MCF 10A (cell line): ENCODE results near the gene KSR1. TPM values are rescaled to one million over a fixed set of nuclear protein-coding genes. Genes with fewer than 3 reads are reported as not detected.

Experiments
- BruUV-seq: library from RNA; stranded (reverse); fragments of 400-500 nt; replicated peaks from 2 replicates; lab custom pipeline; 2021; lab: Mats Ljungman, UMichigan
- CTCF ChIA-PET: fragments of 300-600 bp; sonication (Branson Sonifier 250); formaldehyde crosslinking; extraction: SDS; loops from one replicate; lab custom pipeline; 2021; ENCODE audit warnings: antibody characterized with exemption, inconsistent platforms; lab: Yijun Ruan, JAX
- POLR2A ChIA-PET: fragments of 300-600, 350-650 bp; sonication (Branson Sonifier 250); formaldehyde crosslinking; extraction: SDS; loops from one replicate; lab custom pipeline; 2020; ENCODE audit warnings: antibody characterized with exemption, inconsistent platforms; lab: Yijun Ruan, JAX
- DNase-seq: peaks from one replicate; pipeline ENCODE4 v3.0.0-alpha.2; 2018; ENCODE audit not compliant: unreplicated experiment
- H3K27ac Mint-ChIP-seq: one replicate; pipeline ENCODE4 v1.8.0; 2022; ENCODE audit warnings: mild to moderate bottlenecking, low read depth, mixed read lengths; ENCODE audit not compliant: unreplicated experiment
- H3K27me3 Mint-ChIP-seq: one replicate; pipeline ENCODE4 v1.8.0; 2022; ENCODE audit warnings: mixed read lengths; ENCODE audit not compliant: insufficient read depth, unreplicated experiment
- H3K36me3 Mint-ChIP-seq: one replicate; pipeline ENCODE4 v1.8.0; 2022; ENCODE audit warnings: mild to moderate bottlenecking, moderate library complexity, mixed read lengths; ENCODE audit not compliant: insufficient read depth, unreplicated experiment
- H3K4me1 Mint-ChIP-seq: one replicate; pipeline ENCODE4 v1.8.0; 2022; ENCODE audit warnings: mixed read lengths; ENCODE audit not compliant: insufficient read depth, unreplicated experiment
- H3K4me3 Mint-ChIP-seq: one replicate; pipeline ENCODE4 v1.8.0; 2022; ENCODE audit warnings: mild to moderate bottlenecking, moderate library complexity, mixed read lengths; ENCODE audit not compliant: unreplicated experiment
- H3K9me3 Mint-ChIP-seq: one replicate; pipeline ENCODE4 v1.8.0; 2022; ENCODE audit warnings: mixed read lengths; ENCODE audit not compliant: unreplicated experiment
- intact Hi-C: fragments of 100-400 bp; cut with micrococcal nuclease; formaldehyde crosslinking; loops from 2 replicates; pipeline ENCODE4 v1.14.1; 2022
- total RNA-seq: library from RNA; stranded (reverse); gene quantifications from 2 replicates; pipeline ENCODE4 v1.2.3, GENCODE V29; 2022
- TF ChIP-seq, protein P1 (sequence below): fragments of 200-600 bp; IDR thresholded peaks from one replicate; pipeline ENCODE4 v1.8.0; 2022; ENCODE audit warnings: antibody characterized with exemption, mild to moderate bottlenecking; ENCODE audit not compliant: unreplicated experiment

The KSR1 gene
- total RNA-seq, 1 experiment from 2014 or later, result 7.2 TPM

DNA sequence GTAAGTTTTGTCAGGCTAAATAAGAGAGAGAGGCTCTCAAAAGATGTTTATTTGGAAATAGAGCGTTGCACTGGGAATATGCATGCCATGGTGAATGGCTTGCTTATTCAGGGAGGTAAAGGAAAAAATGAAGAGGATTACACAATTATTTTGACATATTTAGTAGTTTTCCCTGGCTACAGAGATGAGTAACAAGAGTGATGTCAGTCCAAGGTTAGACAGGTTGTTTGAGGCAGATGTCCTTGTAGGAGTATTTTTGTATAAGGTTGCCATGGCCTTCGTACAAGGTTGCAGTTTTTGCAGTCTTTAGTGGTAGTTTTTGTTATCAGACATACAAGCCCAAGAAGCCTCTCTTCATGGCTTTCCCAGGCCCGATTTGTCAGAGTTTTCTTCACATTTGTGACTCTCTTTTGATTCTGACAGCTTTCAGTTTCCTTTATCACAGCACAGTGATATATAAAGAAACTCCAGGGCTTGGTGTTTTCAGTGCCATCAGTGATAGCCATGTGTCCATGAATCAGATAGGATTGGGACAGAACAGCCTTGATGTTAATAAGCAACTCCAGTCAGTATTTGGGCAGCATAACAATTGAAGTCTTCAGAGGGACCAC, 156.0 kb downstream of the KSR1 start:
- Mint-ChIP-seq H3K4me3 (no peak overlapping the region), H3K27me3 (no peaks in the 10 kb centered on the region), H3K36me3 (peaks cover 6% of the 10 kb centered on the region), H3K9me3 (no peaks in the 10 kb centered on the region), H3K4me1 (peaks cover 5% of the 10 kb centered on the region), H3K27ac (peak overlapping the region; percentile 37)
- no TSS peak for BruUV-seq
- ChIA-PET POLR2A (no interaction called here), CTCF (interaction anchor here (6.6 to 26.4 kb wide), 3 partner anchors 11 to 144 kb away, joined by 63 to 580 read pairs (median 97); no protein-coding TSS in a partner anchor)
- TF ChIP-seq, protein P1, sequence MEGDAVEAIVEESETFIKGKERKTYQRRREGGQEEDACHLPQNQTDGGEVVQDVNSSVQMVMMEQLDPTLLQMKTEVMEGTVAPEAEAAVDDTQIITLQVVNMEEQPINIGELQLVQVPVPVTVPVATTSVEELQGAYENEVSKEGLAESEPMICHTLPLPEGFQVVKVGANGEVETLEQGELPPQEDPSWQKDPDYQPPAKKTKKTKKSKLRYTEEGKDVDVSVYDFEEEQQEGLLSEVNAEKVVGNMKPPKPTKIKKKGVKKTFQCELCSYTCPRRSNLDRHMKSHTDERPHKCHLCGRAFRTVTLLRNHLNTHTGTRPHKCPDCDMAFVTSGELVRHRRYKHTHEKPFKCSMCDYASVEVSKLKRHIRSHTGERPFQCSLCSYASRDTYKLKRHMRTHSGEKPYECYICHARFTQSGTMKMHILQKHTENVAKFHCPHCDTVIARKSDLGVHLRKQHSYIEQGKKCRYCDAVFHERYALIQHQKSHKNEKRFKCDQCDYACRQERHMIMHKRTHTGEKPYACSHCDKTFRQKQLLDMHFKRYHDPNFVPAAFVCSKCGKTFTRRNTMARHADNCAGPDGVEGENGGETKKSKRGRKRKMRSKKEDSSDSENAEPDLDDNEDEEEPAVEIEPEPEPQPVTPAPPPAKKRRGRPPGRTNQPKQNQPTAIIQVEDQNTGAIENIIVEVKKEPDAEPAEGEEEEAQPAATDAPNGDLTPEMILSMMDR, result no peak
- intact Hi-C loops, result no loop called here
- DNase-seq, result no peak

DNA sequence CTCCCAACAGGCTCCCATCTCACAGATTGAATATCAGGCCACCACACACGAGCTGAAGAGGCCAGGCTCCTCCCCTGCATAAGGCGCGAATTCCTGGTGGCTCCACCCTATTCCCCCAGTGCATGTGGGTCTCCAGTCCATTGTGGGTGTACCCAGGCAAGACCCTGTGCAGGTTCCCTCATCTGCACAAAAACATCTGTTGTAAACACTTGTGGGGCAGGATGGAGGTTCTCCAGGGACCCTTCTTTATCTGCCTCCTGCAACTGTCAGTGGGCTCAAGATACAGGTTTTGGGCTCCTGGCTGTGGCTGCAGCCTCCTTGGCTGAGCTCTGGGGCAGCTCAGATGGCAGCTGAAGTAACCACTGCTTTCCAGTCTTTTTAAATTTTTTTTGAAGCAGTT, 157.2 kb downstream of the KSR1 start:
- ChIA-PET CTCF (interaction anchor here (1.9 to 26.4 kb wide), 3 partner anchors 12 to 143 kb away, joined by 11 to 580 read pairs (median 97); no protein-coding TSS in a partner anchor), POLR2A (interaction anchor here (0.6 kb wide), 1 partner anchor 74 kb away, joined by 3 read pairs; no protein-coding TSS in a partner anchor)
- intact Hi-C loops, result no loop called here
- Mint-ChIP-seq H3K4me3 (no peak overlapping the region), H3K9me3 (no peaks in the 10 kb centered on the region), H3K27me3 (no peaks in the 10 kb centered on the region), H3K36me3 (peaks cover 6% of the 10 kb centered on the region), H3K27ac (no peak overlapping the region), H3K4me1 (peaks cover 5% of the 10 kb centered on the region)
- no TSS peak for BruUV-seq
- DNase-seq, result no peak
- TF ChIP-seq, protein P1, result no peak

DNA sequence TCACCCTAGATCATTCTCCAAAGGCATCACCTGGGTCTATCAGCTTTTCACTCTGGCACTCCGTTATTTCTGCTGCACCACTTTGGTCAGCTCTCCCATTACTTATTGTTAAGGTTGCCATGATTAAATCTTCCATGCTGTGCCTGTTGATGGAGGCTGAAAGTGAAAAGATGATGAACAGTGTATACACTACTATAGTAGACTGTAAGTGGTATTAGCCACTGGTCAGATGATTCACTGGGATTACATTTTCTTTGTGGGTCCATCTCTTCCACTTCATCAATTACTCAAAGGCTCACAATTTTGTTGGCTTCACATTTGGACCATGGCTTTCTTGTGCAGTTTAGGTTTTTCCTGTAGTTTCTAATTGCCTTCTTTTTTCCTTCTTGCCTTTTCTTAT, 158.9 kb downstream of the KSR1 start:
- Mint-ChIP-seq H3K27me3 (no peaks in the 10 kb centered on the region), H3K9me3 (no peaks in the 10 kb centered on the region), H3K4me1 (peaks cover 5% of the 10 kb centered on the region), H3K36me3 (peaks cover 6% of the 10 kb centered on the region), H3K27ac (no peak overlapping the region), H3K4me3 (no peak overlapping the region)
- no TSS peak for BruUV-seq
- CTCF ChIA-PET, result interaction anchor here (0.6 to 26.4 kb wide), 7 partner anchors 14 to 261 kb away, joined by 3 to 580 read pairs (median 3); no protein-coding TSS in a partner anchor
- TF ChIP-seq, protein P1, result no peak
- intact Hi-C loops, result no loop called here
- POLR2A ChIA-PET, result no interaction called here
- no peak for DNase-seq

DNA sequence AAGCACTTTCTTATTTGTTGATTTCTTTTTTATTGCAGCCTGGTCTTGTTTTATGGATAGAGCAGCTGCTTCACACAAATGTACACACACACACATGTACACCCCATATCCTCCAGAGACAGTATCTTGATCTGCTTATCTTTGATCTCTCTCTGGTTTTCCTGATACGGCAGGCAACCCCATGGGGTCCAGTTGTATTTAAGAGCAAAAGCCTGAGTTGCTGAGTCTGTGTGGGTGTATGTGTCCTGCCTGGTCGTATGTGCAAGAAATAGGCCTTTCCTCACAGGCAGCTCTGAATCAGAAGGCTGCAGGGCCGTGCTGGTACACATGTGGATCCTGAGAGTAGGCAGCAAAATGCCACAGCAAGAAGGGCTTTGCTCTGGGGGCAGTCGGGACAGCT, 160.2 kb downstream of the KSR1 start:
- intact Hi-C loops, result no loop called here
- H3K36me3 Mint-ChIP-seq, result peaks cover 6% of the 10 kb centered on the region

More for the DNA sequence above, 160.2 kb downstream of the KSR1 start:
- H3K27me3 Mint-ChIP-seq, result no peaks in the 10 kb centered on the region
- TF ChIP-seq, protein P1, result no peak
- no peak overlapping the region for H3K27ac Mint-ChIP-seq
- DNase-seq, result no peak
- POLR2A ChIA-PET, result interaction anchor here (0.7 kb wide), 1 partner anchor 327 kb away, joined by 3 read pairs; no protein-coding TSS in a partner anchor
- CTCF ChIA-PET, result interaction anchor here (0.6 to 26.4 kb wide), 4 partner anchors 15 to 491 kb away, joined by 3 to 580 read pairs (median 50); no protein-coding TSS in a partner anchor
- BruUV-seq, result no TSS peak
- peaks cover 5% of the 10 kb centered on the region for H3K4me1 Mint-ChIP-seq
- H3K9me3 Mint-ChIP-seq, result no peaks in the 10 kb centered on the region
- no peak overlapping the region for H3K4me3 Mint-ChIP-seq
